Vagina (tissue), 2 donors: ENCODE results near the gene TBC1D3C.
"Not testable (repeated sequence)": the region's sequence is repeated elsewhere in the genome, so short reads cannot be mapped to it uniquely, and the experiment has no call there.

ENCODE experiments used
- POLR2AphosphoS5 ChIP-seq, 2 donors: sonication (generic); formaldehyde crosslinking; IDR thresholded peaks; one replicate each; pipeline ENCODE4 v1.9.0; 2017; ENCODE audit warnings: antibody characterized with exemption in 2 of 2, mild to moderate bottlenecking in 2 of 2, low read depth in 1 of 2; ENCODE audit not compliant: insufficient read depth in 1 of 2
- TF ChIP-seq, protein P1 (sequence below), 3 experiments: fragments of 450-650 bp in 2 of 3; fragments of 200-600 bp in 1 of 3; sonication (generic) in 1 of 3; IDR thresholded peaks; one replicate each; pipeline ENCODE4 v1.5.1; 2017 to 2019; ENCODE audit warnings: antibody characterized with exemption in 3 of 3, mild to moderate bottlenecking in 2 of 3, moderate library complexity in 2 of 3

DNA sequence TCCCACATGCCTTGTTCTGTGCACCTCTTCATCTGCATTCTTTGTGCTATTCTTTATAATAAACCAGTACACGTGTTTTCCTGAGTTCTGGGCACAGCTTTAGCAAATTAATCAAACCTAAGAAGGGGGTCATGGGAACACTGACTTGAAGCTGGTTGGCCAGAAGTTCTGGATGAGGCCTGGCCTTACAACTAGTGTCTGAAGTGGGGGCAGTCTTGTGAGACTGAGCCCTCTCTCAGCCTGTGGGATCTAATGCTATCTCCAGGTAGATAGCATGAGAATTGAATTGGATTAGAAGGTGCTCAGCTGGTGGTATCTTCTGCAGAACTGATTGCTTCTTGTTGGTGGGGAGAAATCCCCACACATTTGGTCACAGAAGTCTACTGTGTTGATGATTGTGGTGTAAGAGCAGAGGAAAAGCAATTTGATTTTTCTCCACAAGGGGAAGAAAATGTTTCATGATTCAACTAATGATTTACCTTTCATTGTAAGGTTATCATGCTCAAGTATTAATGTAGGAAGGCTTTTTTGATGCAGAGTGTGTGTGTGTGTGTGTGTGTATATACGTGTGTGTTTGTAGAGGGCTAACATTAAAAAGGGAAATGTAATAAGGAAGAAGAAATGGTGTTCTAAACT lies 25.7 kb upstream of the TBC1D3C start:
- TF ChIP-seq, protein P1, sequence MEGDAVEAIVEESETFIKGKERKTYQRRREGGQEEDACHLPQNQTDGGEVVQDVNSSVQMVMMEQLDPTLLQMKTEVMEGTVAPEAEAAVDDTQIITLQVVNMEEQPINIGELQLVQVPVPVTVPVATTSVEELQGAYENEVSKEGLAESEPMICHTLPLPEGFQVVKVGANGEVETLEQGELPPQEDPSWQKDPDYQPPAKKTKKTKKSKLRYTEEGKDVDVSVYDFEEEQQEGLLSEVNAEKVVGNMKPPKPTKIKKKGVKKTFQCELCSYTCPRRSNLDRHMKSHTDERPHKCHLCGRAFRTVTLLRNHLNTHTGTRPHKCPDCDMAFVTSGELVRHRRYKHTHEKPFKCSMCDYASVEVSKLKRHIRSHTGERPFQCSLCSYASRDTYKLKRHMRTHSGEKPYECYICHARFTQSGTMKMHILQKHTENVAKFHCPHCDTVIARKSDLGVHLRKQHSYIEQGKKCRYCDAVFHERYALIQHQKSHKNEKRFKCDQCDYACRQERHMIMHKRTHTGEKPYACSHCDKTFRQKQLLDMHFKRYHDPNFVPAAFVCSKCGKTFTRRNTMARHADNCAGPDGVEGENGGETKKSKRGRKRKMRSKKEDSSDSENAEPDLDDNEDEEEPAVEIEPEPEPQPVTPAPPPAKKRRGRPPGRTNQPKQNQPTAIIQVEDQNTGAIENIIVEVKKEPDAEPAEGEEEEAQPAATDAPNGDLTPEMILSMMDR (IDR thresholded peaks at IDR 0.05): not testable (repeated sequence)
- not testable (repeated sequence) for TF ChIP-seq POLR2AphosphoS5 (IDR thresholded peaks at IDR 0.05; ENCODE audit: insufficient read depth in 1 of 2, low read depth in 1 of 2)
